Lower leg skin (tissue), 4 donors: ENCODE data around the gene MINK1. TPM values are rescaled to one million over a fixed set of nuclear protein-coding genes. Genes with fewer than 3 reads are reported as not detected.
"Not testable (repeated sequence)": the region's sequence is repeated elsewhere in the genome, so short reads cannot be mapped to it uniquely, and the experiment has no call there.

Experiments
- DNase-seq, 2 donors: peaks; one replicate each; pipeline ENCODE4 v3.0.0-alpha.2; 2019; ENCODE audit warnings: low spot score in 2 of 2
- H3K4me3 ChIP-seq: fragments of 200-600 bp; sonication (generic); 2 replicates; pipeline ENCODE4 v1.5.1; 2017; ENCODE audit warnings: mild to moderate bottlenecking, low read depth; ENCODE audit not compliant: poor library complexity, severe bottlenecking
- POLR2A ChIP-seq, 2 donors: fragments of 450-650 bp; IDR thresholded peaks; one replicate each; pipeline ENCODE4 v1.6.1; 2016 to 2017; ENCODE audit warnings: antibody characterized with exemption in 2 of 2, mild to moderate bottlenecking in 1 of 2, moderate library complexity in 1 of 2
- WGBS, 2 donors: methylation state at CpG; one replicate each; pipeline ENCODE4 v1.1.5; 2018; 5-methylcytosine and 5-hydroxymethylcytosine counted together
- intact Hi-C: fragments of 100-400 bp; cut with DNase I; formaldehyde crosslinking; loops from one replicate; pipeline ENCODE4 v1.15.0; 2023; ENCODE audit warnings: low total_unique reads
- total RNA-seq, 4 donors: library from RNA; depleted of rRNA; stranded (reverse); fragments of >200 nt; gene quantifications; one replicate each; pipeline ENCODE4 v1.1.0, GENCODE V29; 2016
- TF ChIP-seq, protein P1 (sequence below), 3 donors: fragments of 450-650 bp; IDR thresholded peaks; one replicate each; pipeline ENCODE4 v1.5.1; 2016; ENCODE audit warnings: antibody characterized with exemption in 3 of 3, mild to moderate bottlenecking in 3 of 3, moderate library complexity in 2 of 3

The MINK1 gene
- total RNA-seq, 4 donors from 2014 or later, result 128 to 208 (median 140) TPM

DNA sequence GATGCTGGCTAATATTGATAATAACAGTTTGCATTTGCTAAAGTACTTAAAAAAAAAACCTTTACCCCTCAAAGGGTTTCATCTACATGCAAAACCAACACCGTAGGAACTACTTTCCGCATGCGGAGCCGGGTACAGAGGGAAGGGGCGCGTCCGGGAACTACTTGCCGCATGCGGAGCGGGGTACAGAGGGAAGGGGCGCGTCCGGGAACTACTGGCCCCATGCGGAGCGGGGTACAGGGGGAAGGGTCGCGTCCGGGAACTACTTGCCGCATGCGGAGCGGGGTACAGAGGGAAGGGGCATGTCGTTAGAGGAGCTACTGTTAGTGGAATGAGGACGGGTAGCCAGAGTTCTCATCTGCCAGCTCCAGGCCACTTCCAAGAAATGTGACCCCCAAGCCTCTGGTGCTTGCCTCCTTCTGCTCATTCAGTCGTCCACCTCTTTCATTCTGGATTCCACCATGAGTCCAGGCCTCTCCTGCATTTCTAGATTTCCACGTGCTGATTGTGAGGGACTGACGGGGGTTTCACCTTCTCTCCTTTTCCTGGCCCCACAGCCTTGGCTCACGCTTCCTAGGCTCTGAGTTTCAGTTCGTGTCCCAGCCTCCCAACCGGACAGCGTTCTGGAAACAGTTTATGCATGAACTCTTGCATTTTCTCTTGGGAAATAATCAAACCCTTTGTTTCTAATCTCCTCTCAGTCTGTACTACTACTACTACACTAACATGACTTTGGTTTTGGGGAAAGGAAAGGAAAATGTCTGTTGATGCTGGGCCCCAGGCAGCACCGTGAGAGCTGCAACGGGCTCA lies 26.9 kb downstream of the MINK1 start:
- intact Hi-C loops, result no loop called here
- 49 to 56% methylated on average over 32 of the region's 32 CpGs for WGBS, 2 donors
- DNase-seq, result no peak
- TF ChIP-seq, protein P1, sequence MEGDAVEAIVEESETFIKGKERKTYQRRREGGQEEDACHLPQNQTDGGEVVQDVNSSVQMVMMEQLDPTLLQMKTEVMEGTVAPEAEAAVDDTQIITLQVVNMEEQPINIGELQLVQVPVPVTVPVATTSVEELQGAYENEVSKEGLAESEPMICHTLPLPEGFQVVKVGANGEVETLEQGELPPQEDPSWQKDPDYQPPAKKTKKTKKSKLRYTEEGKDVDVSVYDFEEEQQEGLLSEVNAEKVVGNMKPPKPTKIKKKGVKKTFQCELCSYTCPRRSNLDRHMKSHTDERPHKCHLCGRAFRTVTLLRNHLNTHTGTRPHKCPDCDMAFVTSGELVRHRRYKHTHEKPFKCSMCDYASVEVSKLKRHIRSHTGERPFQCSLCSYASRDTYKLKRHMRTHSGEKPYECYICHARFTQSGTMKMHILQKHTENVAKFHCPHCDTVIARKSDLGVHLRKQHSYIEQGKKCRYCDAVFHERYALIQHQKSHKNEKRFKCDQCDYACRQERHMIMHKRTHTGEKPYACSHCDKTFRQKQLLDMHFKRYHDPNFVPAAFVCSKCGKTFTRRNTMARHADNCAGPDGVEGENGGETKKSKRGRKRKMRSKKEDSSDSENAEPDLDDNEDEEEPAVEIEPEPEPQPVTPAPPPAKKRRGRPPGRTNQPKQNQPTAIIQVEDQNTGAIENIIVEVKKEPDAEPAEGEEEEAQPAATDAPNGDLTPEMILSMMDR (IDR thresholded peaks at IDR 0.05), result no peak
- no peak for TF ChIP-seq POLR2A (IDR thresholded peaks at IDR 0.05)
- no peak overlapping the region for H3K4me3 ChIP-seq

- no peak for TF ChIP-seq POLR2A (IDR thresholded peaks at IDR 0.05)
- TF ChIP-seq, protein P1 (IDR thresholded peaks at IDR 0.05), result no peak
- 58 to 61% methylated on average over 9 of the region's 9 CpGs for WGBS, 2 donors
Observed at GRCh38 chr17:4860651-4861050, 27.5 kb downstream of the MINK1 start.

GRCh38 chr17:4861052-4861451 lies 27.9 kb downstream of the MINK1 start:
- DNase-seq, result no peak
- H3K4me3 ChIP-seq, result no peak overlapping the region
- WGBS, 2 donors, result 62 to 67% methylated on average over 16 of the region's 16 CpGs
- TF ChIP-seq, protein P1 (IDR thresholded peaks at IDR 0.05), result no peak
- no peak for TF ChIP-seq POLR2A (IDR thresholded peaks at IDR 0.05)
- intact Hi-C loops, result no loop called here

More at GRCh38 chr17:4860651-4861050, 27.5 kb downstream of the MINK1 start:
- intact Hi-C loops, result no loop called here
- H3K4me3 ChIP-seq, result no peak overlapping the region
- DNase-seq, result no peak

DNA sequence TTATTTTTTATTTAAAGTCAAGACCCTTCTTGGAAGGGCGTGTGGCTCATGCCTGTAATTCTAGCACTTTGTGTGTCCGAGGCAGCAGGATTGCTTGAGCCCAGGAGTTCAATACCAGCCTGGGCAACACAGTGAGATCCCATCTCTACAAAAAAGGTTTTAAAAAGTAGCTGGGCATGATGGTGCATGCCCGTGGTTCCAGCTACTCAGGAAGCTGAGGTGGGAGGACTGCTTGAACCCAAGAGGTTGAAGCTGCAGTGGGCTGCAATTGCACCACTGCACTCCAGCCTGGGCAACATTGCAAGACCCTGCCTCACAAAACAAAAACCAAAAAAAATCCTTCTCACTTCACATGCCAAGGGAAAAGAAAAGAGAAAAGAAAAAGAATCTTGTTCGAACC lies 29.6 kb downstream of the MINK1 start:
- intact Hi-C loops, result no loop called here
- WGBS, 2 donors, result 75 to 90% methylated on average over 4 of the region's 4 CpGs
- TF ChIP-seq, protein P1 (IDR thresholded peaks at IDR 0.05), result no peak
- no peak for TF ChIP-seq POLR2A (IDR thresholded peaks at IDR 0.05)
- DNase-seq, result no peak
- no peak overlapping the region for H3K4me3 ChIP-seq

DNA sequence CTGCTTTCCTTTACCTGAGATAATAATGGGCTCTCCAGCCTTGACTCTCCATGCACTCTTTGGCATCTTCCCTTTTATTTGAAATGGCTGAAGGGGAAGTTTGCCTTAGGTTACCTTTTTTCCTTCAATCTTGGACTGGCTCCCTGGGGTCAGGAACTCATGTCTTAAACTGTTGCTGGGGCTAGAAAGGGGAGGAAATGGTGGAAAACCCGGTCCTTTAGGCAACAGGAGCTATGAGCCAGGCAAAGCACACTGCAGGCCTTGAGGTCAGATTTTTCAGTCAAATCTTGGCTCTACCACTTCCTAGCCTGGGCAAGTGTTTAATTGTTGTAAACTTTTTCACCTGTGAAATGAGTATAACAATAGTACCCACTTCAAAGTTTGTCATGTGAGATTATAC lies 30.2 kb downstream of the MINK1 start:
- DNase-seq, result no peak
- 56 to 78% methylated on average over 1 of the region's 1 CpG for WGBS, 2 donors
- intact Hi-C loops, result no loop called here
- H3K4me3 ChIP-seq, result no peak overlapping the region
- TF ChIP-seq POLR2A (IDR thresholded peaks at IDR 0.05), result no peak
- TF ChIP-seq, protein P1 (IDR thresholded peaks at IDR 0.05), result no peak

- DNase-seq, intact Hi-C loops, H3K4me3 ChIP-seq: not testable (repeated sequence)
- 68 to 88% methylated on average over 5 of the region's 5 CpGs for WGBS, 2 donors
Observed at GRCh38 chr17:4867535-4867934, 34.4 kb downstream of the MINK1 start.

GRCh38 chr17:4869058-4869998 lies 36.2 kb downstream of the MINK1 start:
- H3K4me3 ChIP-seq, intact Hi-C loops, DNase-seq: not testable (repeated sequence)
- WGBS, 2 donors, result 96% methylated on average over 22 of the region's 22 CpGs
